Stomach (tissue), 9 donors: ENCODE data around the gene KLHL29. TPM values are rescaled to one million over a fixed set of nuclear protein-coding genes. Genes with fewer than 3 reads are reported as not detected.

Source experiments
- DNase-seq, 2 donors: peaks; one replicate each; pipeline versions ENCODE4 v3.0.0 to v3.0.0-alpha.2; 2013 to 2019
- H3K27ac ChIP-seq, 5 donors: fragments of 200-600 bp in 4 of 5; sonication (generic) in 4 of 5; one replicate each; pipeline ENCODE4 v1.5.1; 2013 to 2019; ENCODE audit warnings: mild to moderate bottlenecking in 1 of 5, moderate library complexity in 1 of 5
- H3K27me3 ChIP-seq, 3 donors: fragments of 200-600 bp; sonication (generic); one replicate each; pipeline ENCODE4 v1.5.1; 2017 to 2019; ENCODE audit warnings: mixed run types in 1 of 3
- H3K36me3 ChIP-seq, 4 donors: fragments of 200-600 bp; sonication (generic); 1 replicate in 3 of 4; 2 replicates in 1 of 4; pipeline ENCODE4 v1.5.1; 2016 to 2019
- H3K4me1 ChIP-seq, 4 donors: fragments of 200-600 bp; sonication (generic); one replicate each; pipeline ENCODE4 v1.5.1; 2016 to 2019
- H3K4me3 ChIP-seq, 4 donors: fragments of 200-600 bp; sonication (generic) in 3 of 4; one replicate each; pipeline ENCODE4 v1.5.1; 2016 to 2019; ENCODE audit warnings: mild to moderate bottlenecking in 1 of 4
- H3K9me3 ChIP-seq, 4 donors: fragments of 200-600 bp; sonication (generic); one replicate each; pipeline ENCODE4 v1.5.1; 2016 to 2019
- CTCF ChIP-seq, 7 experiments: fragments of 450-650 bp in 4 of 7; fragments of 200-600 bp in 3 of 7; sonication (generic) in 3 of 7; IDR thresholded peaks; one replicate each; pipeline ENCODE4 v1.5.1; 2016 to 2019; ENCODE audit warnings: antibody characterized with exemption in 7 of 7, control low read depth in 2 of 7, mild to moderate bottlenecking in 1 of 7
- EP300 ChIP-seq: sonication (generic); formaldehyde crosslinking; IDR thresholded peaks from one replicate; pipeline ENCODE4 v1.6.1; 2017; ENCODE audit warnings: antibody characterized with exemption
- POLR2A ChIP-seq, 4 donors: fragments of 450-650 bp; IDR thresholded peaks; one replicate each; pipeline ENCODE4 v1.6.1; 2016; ENCODE audit warnings: antibody characterized with exemption in 4 of 4, control low read depth in 2 of 4, mild to moderate bottlenecking in 1 of 4, moderate library complexity in 1 of 4
- POLR2AphosphoS5 ChIP-seq, 3 donors: sonication (generic); formaldehyde crosslinking; IDR thresholded peaks; one replicate each; pipeline ENCODE4 v1.6.1; 2016; ENCODE audit warnings: antibody characterized with exemption in 3 of 3
- WGBS, 5 donors: extraction: QIAGEN DNeasy Blood & Tissue Kit in 3 of 5; methylation state at CpG; one replicate each; pipeline versions ENCODE4 v1.1.5 to v1.1.7; 2013 to 2018; 5-methylcytosine and 5-hydroxymethylcytosine counted together
- intact Hi-C: fragments of 100-400 bp; cut with DNase I; formaldehyde crosslinking; loops from one replicate; pipeline ENCODE4 v1.15.1; 2023; ENCODE audit warnings: low total_unique reads
- polyA plus RNA-seq, 3 donors: library from polyadenylated mRNA; stranded (reverse); fragments of 200-250 nt; gene quantifications; one replicate each; pipeline ENCODE4 v1.2.3, GENCODE V29; 2013
- total RNA-seq, 5 donors: library from RNA; depleted of rRNA; stranded (reverse); fragments of >200 nt; gene quantifications; one replicate each; pipeline versions ENCODE4 v1.1.0 to v1.2.3, GENCODE V29; 2014 to 2016
- donor health status: healthy with polysubstance abuse.
- donor health status: Bipolar disorder and iron deficiency.
- donor health status: healthy.

Gene KLHL29
- total and polyA plus RNA-seq, 8 donors: under 0.01 to 6.6 (median 1.3) TPM

GRCh38 chr2:23509596-23510292, 124.8 kb downstream of the KLHL29 start:
- WGBS, 5 donors: 47 to 70% (median 67%) methylated on average over 9 of the region's 9 CpGs

GRCh38 chr2:23510471-23510870, 125.5 kb downstream of the KLHL29 start:
- Histone ChIP-seq H3K9me3 (no peaks in the 10 kb centered on the region), H3K4me3 (no peak overlapping the region), H3K36me3 (no peaks in the 10 kb centered on the region), H3K27ac (no peak overlapping the region), H3K4me1 (peaks cover 0 to 51% (median 18%) of the 10 kb centered on the region in 4 donors), H3K27me3 (peaks cover 0 to 5% (median 0%) of the 10 kb centered on the region in 3 donors)
- intact Hi-C loops: no loop called here
- no peak for DNase-seq
- no peak for TF ChIP-seq POLR2AphosphoS5 (IDR thresholded peaks at IDR 0.05)
- TF ChIP-seq POLR2A (IDR thresholded peaks at IDR 0.05): no peak
- no peak for TF ChIP-seq CTCF (IDR thresholded peaks at IDR 0.05)
- no peak for TF ChIP-seq EP300
- WGBS, 5 donors: 68 to 96% (median 85%) methylated on average over 5 of the region's 5 CpGs

More at GRCh38 chr2:23509596-23510292, 124.8 kb downstream of the KLHL29 start:
- H3K27ac ChIP-seq: no peak overlapping the region
- no peak overlapping the region for H3K4me3 ChIP-seq
- peaks cover 0 to 5% (median 0%) of the 10 kb centered on the region in 3 donors for H3K27me3 ChIP-seq
- H3K36me3 ChIP-seq: no peaks in the 10 kb centered on the region
- H3K9me3 ChIP-seq: no peaks in the 10 kb centered on the region
- H3K4me1 ChIP-seq: peaks cover 0 to 51% (median 18%) of the 10 kb centered on the region in 4 donors
- intact Hi-C loops: no loop called here
- DNase-seq: no peak
- no peak for TF ChIP-seq POLR2A (IDR thresholded peaks at IDR 0.05)
- no peak for TF ChIP-seq POLR2AphosphoS5 (IDR thresholded peaks at IDR 0.05)
- no peak for TF ChIP-seq CTCF (IDR thresholded peaks at IDR 0.05)
- TF ChIP-seq EP300: no peak

GRCh38 chr2:23512778-23513177, 127.8 kb downstream of the KLHL29 start:
- no peaks in the 10 kb centered on the region for H3K9me3 ChIP-seq
- intact Hi-C loops: no loop called here
- WGBS, 5 donors: 80 to 96% (median 86%) methylated on average over 3 to 8 of the region's 8 CpGs
- TF ChIP-seq POLR2AphosphoS5 (IDR thresholded peaks at IDR 0.05): no peak
- H3K27ac ChIP-seq: peak overlapping the region in 3 of 5 donors; percentile 63 to 87 (median 63)
- H3K4me1 ChIP-seq: peaks cover 0 to 29% (median 9%) of the 10 kb centered on the region in 4 donors
- peaks cover 0 to 5% (median 0%) of the 10 kb centered on the region in 3 donors for H3K27me3 ChIP-seq
- no peaks in the 10 kb centered on the region for H3K36me3 ChIP-seq
- peak overlapping the region in 1 of 4 donors; percentile 8 for H3K4me3 ChIP-seq
- DNase-seq: no peak

- Histone ChIP-seq H3K27me3 (peaks cover 0 to 5% (median 0%) of the 10 kb centered on the region in 3 donors), H3K27ac (peak overlapping the region in 3 of 5 donors; percentile 63 to 87 (median 63)), H3K36me3 (no peaks in the 10 kb centered on the region), H3K4me3 (peak overlapping the region in 3 of 4 donors; percentile 8 to 18 (median 9)), H3K9me3 (no peaks in the 10 kb centered on the region), H3K4me1 (peaks cover 0 to 25% (median 9%) of the 10 kb centered on the region in 4 donors)
- peak in 1 of 2 donors; percentile 44 for DNase-seq
- 46 to 70% (median 55%) methylated on average over 15 of the region's 15 CpGs for WGBS, 5 donors
- no peak for TF ChIP-seq CTCF (IDR thresholded peaks at IDR 0.05)
- TF ChIP-seq POLR2A (IDR thresholded peaks at IDR 0.05): no peak
- TF ChIP-seq EP300: no peak
- TF ChIP-seq POLR2AphosphoS5 (IDR thresholded peaks at IDR 0.05): peak in 1 of 3 donors; percentile 13
- intact Hi-C loops: no loop called here
Observed at GRCh38 chr2:23513245-23513871, 128.4 kb downstream of the KLHL29 start.
